Amygdala (tissue), 56 donors: ENCODE measurements around the gene CCT7.

Experiments used
- DNase-seq, 56 donors: peaks; one replicate each; lab custom pipeline; 2025; lab: John Stamatoyannopoulos, UW

Gene CCT7

GRCh38 chr2:73291461-73292315 is 57.6 kb downstream of the CCT7 start:
- no peak for DNase-seq

- no peak for DNase-seq
Measured at GRCh38 chr2:73292316-73292905, 58.3 kb downstream of the CCT7 start.

- no peak for DNase-seq
Measured at GRCh38 chr2:73292906-73293533, 58.9 kb downstream of the CCT7 start.

- DNase-seq = peak in 42 of 56 donors; percentile 23 to 84 (median 62)
Measured at GRCh38 chr2:73293534-73294171, 59.5 kb downstream of the CCT7 start, which contains the start of gene EGR4. Gene EGR4 (minus strand): TSS chr2:73293548. CDS start chr2:73293317, 231 bp downstream.

GRCh38 chr2:73294239-73294638 is 60.1 kb downstream of the CCT7 start:
- no peak for DNase-seq

GRCh38 chr2:73295751-73296400 is 61.8 kb downstream of the CCT7 start:
- DNase-seq = no peak

GRCh38 chr2:73297151-73297559 is 63.0 kb downstream of the CCT7 start:
- DNase-seq = peak in 4 of 56 donors; percentile 18 to 40 (median 30)

GRCh38 chr2:73297586-73297985 is 63.5 kb downstream of the CCT7 start:
- DNase-seq = no peak

- peak in 1 of 56 donors; percentile 14 for DNase-seq
Measured at GRCh38 chr2:73300926-73301325, 66.8 kb downstream of the CCT7 start.

GRCh38 chr2:73301636-73302035 is 67.5 kb downstream of the CCT7 start:
- no peak for DNase-seq
